Measurements from ENCODE around the gene MEOX1. TPM values are rescaled to one million over a fixed set of nuclear protein-coding genes. Genes with fewer than 3 reads are reported as not detected.
A peak's percentile ranks its signal among the peaks of the same experiment; 100 is the strongest.

MEOX1 gene
- total RNA-seq, 1 donor from 2014 or later, result 0.21 TPM

DNA sequence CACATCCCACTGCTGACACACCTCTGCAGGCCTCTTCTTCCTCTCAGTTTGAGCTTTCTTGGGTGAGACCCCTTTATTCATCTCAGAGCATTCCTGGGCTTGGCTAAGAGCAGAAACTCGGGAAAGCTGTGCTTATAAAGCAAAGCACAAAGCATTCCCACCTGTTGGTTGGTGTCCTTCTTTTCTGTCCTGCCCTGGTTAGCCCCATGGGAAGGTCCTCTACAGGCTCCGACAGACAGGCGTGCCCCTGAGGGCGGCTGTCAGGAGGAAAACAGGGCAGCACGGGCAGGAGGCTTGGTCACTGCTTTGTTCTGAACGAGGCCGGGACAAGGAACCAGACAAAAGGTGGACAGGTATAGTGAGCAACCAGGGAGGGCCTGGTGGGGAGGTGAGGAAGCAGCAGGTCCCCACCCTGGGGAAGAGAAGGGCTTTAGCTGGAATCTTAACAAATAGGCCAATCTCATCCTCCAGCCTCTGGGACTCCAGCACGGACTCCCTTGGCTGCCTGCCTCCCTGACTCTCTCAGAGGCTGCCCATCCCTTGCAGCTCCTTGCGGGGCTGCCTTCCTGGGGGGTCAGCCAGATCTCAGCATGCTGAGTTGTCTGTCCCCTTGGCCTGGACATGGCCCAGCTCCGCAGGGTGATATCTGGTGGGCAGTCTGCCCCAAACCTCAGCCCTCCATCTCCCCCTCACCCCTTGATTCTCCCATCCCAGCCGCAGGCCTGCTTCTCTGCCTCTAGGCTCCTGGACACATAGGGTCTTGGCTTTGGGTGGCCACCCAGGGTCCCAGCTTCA, 1.7 kb downstream of the MEOX1 start:
- Mint-ChIP-seq H3K4me1 (peaks cover 37% of the 10 kb centered on the region), H3K27me3 (peaks cover 5% of the 10 kb centered on the region), H3K9me3 (no peaks in the 10 kb centered on the region), H3K4me3 (no peak overlapping the region), H3K36me3 (ENCODE audit: low read depth) (no peaks in the 10 kb centered on the region), H3K27ac (no peak overlapping the region)
- intact Hi-C loops (cut with micrococcal nuclease), result no loop called here
- DNase-seq, result no peak

DNA sequence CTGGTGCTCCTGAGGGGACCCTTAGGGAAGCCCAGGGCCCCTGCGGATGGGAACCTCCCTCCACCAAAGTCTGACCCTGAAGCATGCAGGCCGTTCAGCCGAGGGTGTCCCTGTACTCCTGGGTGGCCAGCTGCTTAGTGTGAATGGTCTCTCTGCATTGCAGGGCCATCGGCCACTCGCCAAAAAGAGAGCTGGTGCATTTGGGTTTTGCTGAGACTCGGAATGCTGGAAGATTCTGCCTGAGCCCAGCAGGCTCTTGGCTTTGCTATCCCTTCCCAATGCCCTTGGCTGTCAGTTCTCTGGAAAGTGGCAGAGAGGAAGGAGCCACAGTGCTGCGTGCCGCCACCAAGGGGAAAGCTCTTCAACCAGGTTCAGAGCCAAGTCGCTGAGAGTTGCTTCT, 2.8 kb downstream of the MEOX1 start:
- no peak for DNase-seq
- Mint-ChIP-seq H3K4me1 (peaks cover 35% of the 10 kb centered on the region), H3K27me3 (peaks cover 5% of the 10 kb centered on the region), H3K27ac (no peak overlapping the region), H3K4me3 (no peak overlapping the region), H3K36me3 (ENCODE audit: low read depth) (no peaks in the 10 kb centered on the region), H3K9me3 (no peaks in the 10 kb centered on the region)
- intact Hi-C loops (cut with micrococcal nuclease), result no loop called here

DNA sequence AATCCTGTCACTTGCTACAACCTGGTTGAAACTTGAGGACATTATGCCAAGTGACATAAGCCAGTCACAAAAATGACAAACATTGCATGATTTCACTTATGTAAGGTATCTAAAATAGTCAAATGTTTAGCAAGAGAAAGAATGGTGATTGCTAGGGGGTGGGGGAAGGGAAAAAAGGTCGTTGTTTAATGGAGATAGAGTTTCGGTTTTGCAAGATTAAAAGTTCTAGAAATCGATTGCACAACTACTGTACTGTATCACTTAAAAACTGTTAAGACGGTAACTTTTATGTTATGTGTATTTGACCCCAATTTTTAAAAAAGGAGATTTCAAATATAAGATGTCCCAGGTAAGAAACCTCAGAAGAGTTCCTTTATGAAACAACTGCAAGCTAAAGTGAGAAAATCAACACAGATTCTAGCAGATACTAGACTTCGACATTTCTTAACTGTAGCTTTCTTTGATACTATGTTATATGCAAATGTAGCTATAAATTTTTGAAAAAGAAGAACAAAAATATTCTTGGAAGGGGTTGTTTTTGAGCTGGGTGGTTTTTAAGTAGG, 5.9 kb downstream of the MEOX1 start:
- no peaks in the 10 kb centered on the region for H3K9me3 Mint-ChIP-seq
- no peak for DNase-seq
- H3K27me3 Mint-ChIP-seq, result peaks cover 6% of the 10 kb centered on the region
- no peaks in the 10 kb centered on the region for H3K36me3 Mint-ChIP-seq (ENCODE audit: low read depth)
- H3K4me1 Mint-ChIP-seq, result peaks cover 15% of the 10 kb centered on the region
- H3K4me3 Mint-ChIP-seq, result peak overlapping the region; percentile 48
- H3K27ac Mint-ChIP-seq, result peak overlapping the region; percentile 68
- intact Hi-C loops (cut with micrococcal nuclease), result no loop called here

DNA sequence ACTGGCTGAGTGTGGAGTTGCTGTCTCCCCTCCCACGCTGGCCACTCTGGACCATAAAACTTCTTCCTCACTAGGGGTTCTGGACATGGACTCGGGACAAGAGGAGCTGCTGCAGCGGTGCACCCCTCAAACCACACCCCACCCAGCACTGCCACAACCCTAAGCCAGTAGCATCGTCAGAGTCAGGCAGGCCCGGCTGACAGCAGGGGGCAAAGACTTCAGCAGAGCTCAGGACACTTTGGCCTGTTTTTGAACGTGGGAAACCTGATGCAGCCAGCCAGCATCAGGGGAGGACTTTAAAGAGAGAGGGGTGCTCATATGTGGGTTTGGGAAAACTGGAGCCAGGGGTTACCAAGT, 9.6 kb downstream of the MEOX1 start:
- Mint-ChIP-seq H3K9me3 (no peaks in the 10 kb centered on the region), H3K4me1 (peaks cover 14% of the 10 kb centered on the region), H3K27ac (no peak overlapping the region), H3K36me3 (ENCODE audit: low read depth) (no peaks in the 10 kb centered on the region), H3K4me3 (no peak overlapping the region), H3K27me3 (peaks cover 20% of the 10 kb centered on the region)
- intact Hi-C loops (cut with micrococcal nuclease), result no loop called here
- no peak for DNase-seq

DNA sequence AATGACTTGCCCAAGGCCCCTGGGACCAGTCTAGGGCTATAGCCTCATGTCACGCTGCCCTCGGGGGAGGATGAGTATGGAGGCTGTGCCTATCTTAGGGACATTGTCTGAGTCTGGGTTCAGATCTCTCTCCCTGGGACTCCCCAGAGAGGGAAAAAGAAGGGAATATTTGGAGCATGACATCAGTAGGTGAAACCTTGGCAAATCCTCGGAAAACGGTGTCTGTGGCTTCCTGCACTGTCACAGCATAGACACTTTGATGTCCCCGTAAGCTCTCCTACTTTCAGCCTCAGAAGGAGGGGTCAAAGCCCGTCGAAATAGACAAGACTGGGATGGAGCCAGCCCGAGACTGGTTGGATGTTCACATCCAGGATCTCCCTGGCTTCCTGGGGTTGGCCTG, 11.3 kb downstream of the MEOX1 start:
- intact Hi-C loops (cut with micrococcal nuclease), result no loop called here
- H3K4me1 Mint-ChIP-seq, result peaks cover 3% of the 10 kb centered on the region
- no peak overlapping the region for H3K4me3 Mint-ChIP-seq
- H3K36me3 Mint-ChIP-seq (ENCODE audit: low read depth), result no peaks in the 10 kb centered on the region
- peaks cover 25% of the 10 kb centered on the region for H3K27me3 Mint-ChIP-seq
- H3K9me3 Mint-ChIP-seq, result no peaks in the 10 kb centered on the region
- no peak overlapping the region for H3K27ac Mint-ChIP-seq
- DNase-seq, result no peak

DNA sequence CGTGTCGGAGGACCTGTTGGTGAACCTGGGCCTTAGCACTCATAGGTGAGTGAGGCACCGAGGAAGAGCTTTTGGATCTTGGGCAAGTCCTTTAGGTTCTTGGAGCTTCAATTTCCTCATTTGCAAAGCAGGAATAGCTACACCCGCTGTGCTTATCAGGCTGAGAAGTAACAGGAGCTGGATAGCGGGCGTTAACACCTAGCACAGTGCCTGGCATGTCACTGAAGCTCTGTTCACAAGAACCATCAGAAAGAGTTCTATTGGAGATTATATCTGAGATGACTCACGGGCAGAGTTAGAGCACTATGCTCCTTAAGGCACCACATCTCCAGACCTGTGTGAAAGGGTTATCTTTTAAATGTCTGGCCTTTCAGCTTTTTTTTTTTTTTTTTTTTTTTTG, 12.8 kb downstream of the MEOX1 start:
- H3K9me3 Mint-ChIP-seq, result no peaks in the 10 kb centered on the region
- H3K27ac Mint-ChIP-seq, result no peak overlapping the region
- H3K36me3 Mint-ChIP-seq (ENCODE audit: low read depth), result no peaks in the 10 kb centered on the region
- H3K4me1 Mint-ChIP-seq, result peaks cover 3% of the 10 kb centered on the region
- DNase-seq, result no peak
- no peak overlapping the region for H3K4me3 Mint-ChIP-seq
- peaks cover 31% of the 10 kb centered on the region for H3K27me3 Mint-ChIP-seq
- intact Hi-C loops (cut with micrococcal nuclease), result no loop called here

DNA sequence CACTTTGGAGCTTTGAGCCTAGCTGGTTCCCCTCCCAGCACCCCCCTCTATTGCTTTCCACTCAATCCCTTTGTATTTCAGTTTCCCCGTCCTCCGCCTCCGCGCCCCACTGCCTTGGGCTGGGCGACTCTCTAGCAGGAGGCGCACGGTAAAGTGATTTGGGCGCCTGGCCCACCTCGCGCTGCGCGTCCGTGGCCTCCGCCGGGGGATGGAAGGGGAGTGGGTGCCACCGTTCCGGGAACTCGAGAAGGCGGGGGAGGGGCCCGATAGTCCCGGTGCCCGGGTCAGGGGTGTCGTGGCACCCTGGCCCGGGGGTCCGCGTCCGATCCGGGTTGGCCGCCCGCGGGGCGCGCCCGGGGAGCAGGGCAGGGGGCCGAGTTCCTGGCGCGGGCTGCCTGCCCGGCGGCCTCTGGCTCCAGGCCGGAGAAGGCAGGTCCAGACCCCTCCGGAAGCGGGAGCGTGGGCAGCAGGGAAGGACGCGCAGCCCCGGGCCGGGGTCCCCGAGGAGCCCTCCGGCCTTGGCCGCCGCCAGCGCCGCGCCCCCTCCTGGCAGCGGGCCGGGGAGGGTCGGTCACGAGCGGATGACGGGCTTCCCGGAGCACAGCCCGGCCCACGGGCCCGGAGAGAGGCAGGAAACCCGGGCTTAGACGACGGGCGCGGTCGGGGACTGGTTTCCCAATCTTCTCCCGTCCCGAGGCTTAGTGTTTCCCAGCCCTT, 15.8 kb downstream of the MEOX1 start:
- Mint-ChIP-seq H3K9me3 (no peaks in the 10 kb centered on the region), H3K27ac (no peak overlapping the region), H3K27me3 (peaks cover 29% of the 10 kb centered on the region), H3K36me3 (ENCODE audit: low read depth) (no peaks in the 10 kb centered on the region), H3K4me3 (peak overlapping the region; percentile 19), H3K4me1 (peaks cover 8% of the 10 kb centered on the region)
- intact Hi-C loops (cut with micrococcal nuclease), result no loop called here
- peak; percentile 67 for DNase-seq

DNA sequence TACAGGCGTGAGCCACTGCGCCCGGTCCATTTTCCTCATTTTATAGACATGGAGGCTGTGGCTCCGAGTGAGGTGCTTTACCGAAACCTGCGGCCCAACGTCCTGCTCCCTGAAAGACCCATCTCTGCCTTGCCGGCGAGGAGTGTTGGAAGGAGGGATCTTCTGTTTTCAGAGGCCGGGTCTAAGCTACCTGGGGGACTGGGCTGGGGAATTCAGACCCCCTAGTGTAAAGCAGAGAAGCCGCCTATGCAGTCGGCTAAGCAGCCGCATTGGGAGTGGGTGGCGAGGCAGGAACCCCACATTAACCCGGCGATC, 16.3 kb downstream of the MEOX1 start:
- Mint-ChIP-seq H3K4me1 (peaks cover 8% of the 10 kb centered on the region), H3K27ac (no peak overlapping the region), H3K27me3 (peaks cover 29% of the 10 kb centered on the region), H3K9me3 (no peaks in the 10 kb centered on the region), H3K4me3 (no peak overlapping the region), H3K36me3 (ENCODE audit: low read depth) (no peaks in the 10 kb centered on the region)
- DNase-seq, result no peak
- intact Hi-C loops (cut with micrococcal nuclease), result no loop called here

DNA sequence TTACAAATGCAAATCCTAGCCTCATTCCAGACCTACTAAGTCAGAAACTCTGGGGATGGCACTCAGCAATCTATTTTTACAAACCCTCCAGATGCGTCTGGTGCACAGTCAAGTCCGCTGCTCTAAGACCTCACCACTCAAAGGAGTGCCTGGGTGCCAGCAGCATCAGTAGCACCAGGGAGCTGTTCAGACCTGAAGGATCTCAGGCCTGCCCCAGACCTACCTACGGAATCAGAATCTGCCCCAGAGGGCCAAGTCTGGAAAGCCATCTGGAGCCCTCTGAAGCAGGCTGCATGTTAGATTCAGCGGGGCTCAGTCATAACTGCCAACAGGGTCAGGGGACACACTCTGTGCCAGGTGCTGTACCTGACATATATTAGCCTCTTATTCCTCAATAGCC, 17.6 kb downstream of the MEOX1 start:
- Mint-ChIP-seq H3K27ac (peak overlapping the region; percentile 7), H3K4me1 (peaks cover 8% of the 10 kb centered on the region), H3K27me3 (peaks cover 29% of the 10 kb centered on the region), H3K4me3 (no peak overlapping the region), H3K36me3 (ENCODE audit: low read depth) (no peaks in the 10 kb centered on the region), H3K9me3 (no peaks in the 10 kb centered on the region)
- no peak for DNase-seq
- intact Hi-C loops (cut with micrococcal nuclease), result no loop called here

DNA sequence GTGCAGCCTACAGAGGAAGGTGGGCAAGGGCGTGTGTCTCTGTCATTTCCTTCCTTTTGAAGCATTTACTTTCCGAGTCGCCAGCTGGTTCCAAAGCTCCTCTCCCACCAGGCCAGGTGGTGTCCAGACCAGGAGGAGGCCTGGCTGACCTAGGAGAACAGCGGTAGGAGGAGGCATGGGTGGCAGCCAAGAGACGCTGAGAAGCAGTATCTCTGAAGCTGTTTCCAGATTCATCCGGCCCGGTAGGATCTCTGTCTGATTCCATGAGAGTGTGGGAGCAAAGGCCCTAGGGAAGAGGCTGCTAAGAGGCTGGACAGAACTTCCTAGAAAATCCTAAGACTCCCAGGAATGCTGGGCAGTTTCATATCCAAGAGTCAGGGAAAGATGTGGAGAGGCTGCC, 20.3 kb downstream of the MEOX1 start:
- Mint-ChIP-seq H3K27ac (no peak overlapping the region), H3K9me3 (no peaks in the 10 kb centered on the region), H3K27me3 (peaks cover 16% of the 10 kb centered on the region), H3K4me3 (no peak overlapping the region), H3K4me1 (peaks cover 5% of the 10 kb centered on the region), H3K36me3 (ENCODE audit: low read depth) (no peaks in the 10 kb centered on the region)
- no peak for DNase-seq
- intact Hi-C loops (cut with micrococcal nuclease), result no loop called here

DNA sequence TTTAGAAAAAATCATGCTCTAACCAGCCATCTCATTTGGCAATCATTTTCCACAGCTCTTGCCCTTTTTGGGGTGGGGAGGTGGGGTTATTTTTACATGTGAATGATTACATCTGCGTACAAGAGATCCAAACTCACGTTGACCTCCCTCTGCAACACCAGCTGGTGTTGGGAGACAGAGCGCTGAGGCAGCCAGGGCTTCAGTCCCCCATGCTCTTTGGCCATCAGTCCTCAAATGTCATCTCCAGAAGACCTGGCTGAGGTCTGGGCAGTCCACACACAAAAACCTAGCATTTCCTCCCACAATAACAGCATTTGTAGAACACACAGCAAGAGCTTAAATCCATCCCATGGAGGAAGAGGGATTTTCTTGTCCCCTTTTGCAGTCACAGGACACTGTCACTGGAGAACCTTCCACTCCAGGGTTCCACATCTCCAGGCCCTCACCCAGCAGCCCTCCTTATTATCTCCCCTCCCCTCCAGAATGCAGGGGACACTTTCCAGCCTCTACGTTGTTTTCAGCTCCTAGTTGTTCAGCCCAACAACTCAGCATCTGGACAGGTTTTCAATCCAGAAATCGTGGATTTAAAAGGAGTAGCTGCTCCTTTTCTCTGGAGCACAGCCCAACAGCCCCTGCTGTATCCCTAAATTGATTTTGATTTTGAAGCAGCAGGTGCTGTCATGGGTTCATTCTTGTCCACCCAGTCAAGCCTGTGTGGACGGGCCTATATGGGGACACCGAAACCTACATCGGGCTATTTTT, 21.1 kb downstream of the MEOX1 start:
- Mint-ChIP-seq H3K27me3 (peaks cover 15% of the 10 kb centered on the region), H3K4me1 (peaks cover 5% of the 10 kb centered on the region), H3K27ac (no peak overlapping the region), H3K36me3 (ENCODE audit: low read depth) (no peaks in the 10 kb centered on the region), H3K4me3 (no peak overlapping the region), H3K9me3 (no peaks in the 10 kb centered on the region)
- no peak for DNase-seq
- intact Hi-C loops (cut with micrococcal nuclease), result no loop called here

DNA sequence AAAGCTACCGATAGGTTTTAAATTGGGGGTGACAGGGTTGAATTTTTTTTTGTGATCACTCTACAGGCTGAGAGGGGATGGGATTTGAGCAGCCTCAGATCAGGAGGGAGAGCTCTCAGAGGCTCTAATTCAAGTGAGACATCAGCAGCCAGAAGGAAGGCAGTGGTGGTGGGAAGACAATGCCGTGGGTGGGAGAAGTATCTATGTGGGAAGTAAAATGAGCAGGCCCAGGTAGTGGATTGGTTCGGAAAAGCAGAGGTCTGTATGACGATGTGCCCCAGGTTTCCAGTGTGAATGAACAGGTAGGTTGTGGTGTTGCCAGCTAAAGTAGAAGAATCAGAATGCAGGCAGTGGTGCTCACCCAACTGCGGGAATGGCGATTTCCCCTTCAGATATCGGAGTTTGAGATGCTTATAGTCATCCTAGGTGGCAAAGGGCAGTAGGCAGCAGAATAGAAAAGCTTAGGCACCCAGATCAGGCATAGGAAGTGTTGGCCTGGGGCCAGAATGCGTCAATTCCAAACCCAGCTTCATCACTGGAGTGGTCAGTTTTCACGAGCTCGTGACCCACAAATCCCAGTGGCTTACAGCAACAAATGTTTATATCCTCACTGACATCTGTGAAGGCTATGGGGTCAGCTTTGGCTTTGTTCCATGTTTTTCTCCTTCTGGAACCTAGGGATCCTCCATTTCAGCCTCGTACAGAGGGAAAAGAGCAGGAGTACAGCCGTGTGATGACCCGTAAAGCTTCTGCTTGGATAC, 24.0 kb downstream of the MEOX1 start:
- intact Hi-C loops (cut with micrococcal nuclease), result no loop called here

DNA sequence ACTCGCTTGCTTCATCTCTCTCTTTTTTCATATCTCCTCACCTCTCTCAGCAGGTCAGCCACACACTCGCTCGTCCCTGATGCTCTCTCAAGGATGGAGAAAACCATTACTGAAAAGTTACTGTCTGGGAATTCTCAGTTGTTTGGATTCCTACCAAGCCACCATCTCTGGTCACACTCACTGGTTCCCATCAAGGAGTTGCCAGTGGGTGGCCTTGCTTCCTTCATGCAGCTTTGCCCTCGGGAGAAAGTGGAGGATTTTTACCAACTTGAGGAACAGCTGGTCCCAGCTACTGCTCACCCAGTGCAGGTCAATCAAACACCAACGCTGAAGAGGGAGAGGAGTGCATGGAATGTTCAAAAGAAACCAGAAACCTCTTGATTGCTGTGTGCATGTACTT, 25.3 kb downstream of the MEOX1 start:
- Mint-ChIP-seq H3K27me3 (peaks cover 8% of the 10 kb centered on the region), H3K4me3 (no peak overlapping the region), H3K9me3 (no peaks in the 10 kb centered on the region), H3K36me3 (ENCODE audit: low read depth) (no peaks in the 10 kb centered on the region), H3K27ac (no peak overlapping the region), H3K4me1 (peaks cover 4% of the 10 kb centered on the region)
- no peak for DNase-seq
- intact Hi-C loops (cut with micrococcal nuclease), result no loop called here

More for the DNA sequence above, 24.0 kb downstream of the MEOX1 start:
- no peak overlapping the region for H3K27ac Mint-ChIP-seq
- no peaks in the 10 kb centered on the region for H3K36me3 Mint-ChIP-seq (ENCODE audit: low read depth)
- no peak overlapping the region for H3K4me3 Mint-ChIP-seq
- H3K27me3 Mint-ChIP-seq, result peaks cover 8% of the 10 kb centered on the region
- H3K9me3 Mint-ChIP-seq, result no peaks in the 10 kb centered on the region
- peaks cover 5% of the 10 kb centered on the region for H3K4me1 Mint-ChIP-seq
- DNase-seq, result no peak

Data from activated CD4-positive, alpha-beta T cell treated with anti-CD3 and anti-CD28 coated beads, Interleukin-2, amount 10 ng/mL, durations not matched to agents 24 days and 14 days (primary cell).